OCI-LY3 (cell line): ENCODE data around the gene MUC13.

Experiments
- H2AFZ ChIP-seq: fragments of 200-600, 300-600 bp; shearing (Covaris generic); 2 replicates; pipeline ENCODE4 v1.6.0; 2014; ENCODE audit warnings: antibody characterized with exemption, low read depth, low read length
- H3K27ac ChIP-seq: fragments of 200-600, 300-600 bp; sonication (generic); 2 replicates; pipeline ENCODE4 v1.5.1; 2014; ENCODE audit warnings: mild to moderate bottlenecking, low read length, moderate library complexity, mixed read lengths
- H3K27me3 ChIP-seq: fragments of 200-600, 300-600 bp; sonication (generic); 2 replicates; pipeline ENCODE4 v1.6.1; 2014; ENCODE audit warnings: low read depth, low read length, mixed read lengths
- H3K36me3 ChIP-seq: fragments of 200-600, 300-600 bp; sonication (generic); replicated peaks from 2 replicates; pipeline ENCODE3; 2014; ENCODE audit warnings: low read depth, low read length, mixed read lengths
- H3K4me1 ChIP-seq: fragments of 300-600, 200-600 bp; sonication (generic); 2 replicates; pipeline ENCODE4 v1.6.1; 2014; ENCODE audit warnings: low read length, mixed read lengths
- H3K4me2 ChIP-seq: fragments of 200-600, 300-600 bp; sonication (generic); 2 replicates; pipeline ENCODE4 v1.6.1; 2014; ENCODE audit warnings: low read length, mixed read lengths
- H3K4me3 ChIP-seq: fragments of 300-600, 200-600 bp; sonication (generic); 2 replicates; pipeline ENCODE4 v1.5.1; 2014; ENCODE audit warnings: antibody characterized with exemption, mild to moderate bottlenecking, low read length, moderate library complexity
- H3K79me2 ChIP-seq: fragments of 300-600, 200-600 bp; shearing (Covaris generic); 2 replicates; pipeline ENCODE4 v1.6.1; 2014; ENCODE audit warnings: mild to moderate bottlenecking, low read length, mixed read lengths
- H3K9ac ChIP-seq: fragments of 300-600, 200-600 bp; shearing (Covaris generic); 2 replicates; pipeline ENCODE4 v1.6.0; 2014; ENCODE audit warnings: mild to moderate bottlenecking, low read length, moderate library complexity
- H3K9me3 ChIP-seq: fragments of 200-600, 300-600 bp; shearing (Covaris generic); 2 replicates; pipeline ENCODE4 v1.6.1; 2014; ENCODE audit warnings: low read length, mixed read lengths; ENCODE audit not compliant: insufficient read depth
- H4K20me1 ChIP-seq: fragments of 200-600, 300-600 bp; sonication (generic); 2 replicates; pipeline ENCODE4 v1.6.1; 2016; ENCODE audit warnings: low read length, mixed read lengths; ENCODE audit not compliant: insufficient read depth
- EZH2phosphoT487 ChIP-seq: fragments of 200-600 bp; shearing (Covaris generic); IDR thresholded peaks from 2 replicates; pipeline ENCODE4 v1.6.1; 2018; ENCODE audit warnings: antibody characterized with exemption, mixed run types, low read depth
- TF ChIP-seq, protein P1 (sequence below): fragments of 200-600, 300-600 bp; sonication (generic); IDR thresholded peaks from 2 replicates; pipeline ENCODE4 v1.5.1; 2014; ENCODE audit warnings: antibody characterized with exemption, low read length, low read depth

Gene MUC13

DNA sequence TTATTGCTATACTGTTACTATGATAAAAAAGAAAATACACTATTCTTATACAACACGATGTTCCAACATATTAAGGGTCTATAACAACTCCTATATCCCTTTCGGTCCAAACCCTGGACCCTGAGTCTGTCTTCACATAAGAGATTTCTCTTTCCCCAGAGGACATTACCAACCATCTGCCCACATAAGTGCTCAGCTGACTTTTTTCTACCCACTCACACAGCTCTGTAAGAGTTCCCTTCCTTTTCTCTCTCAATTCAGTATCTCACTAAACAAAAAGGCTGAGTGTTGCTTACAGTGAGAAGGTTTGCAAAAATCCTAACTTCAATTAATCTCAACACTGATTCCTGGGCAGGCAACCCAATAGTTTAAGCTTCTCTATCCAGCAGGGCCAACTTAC, 77.9 kb downstream of the MUC13 start:
- H3K4me1 ChIP-seq, result no peaks in the 10 kb centered on the region
- no peaks in the 10 kb centered on the region for H3K79me2 ChIP-seq

More for the DNA sequence above, 77.9 kb downstream of the MUC13 start:
- no peak overlapping the region for H3K4me3 ChIP-seq
- TF ChIP-seq EZH2phosphoT487, result no peak
- TF ChIP-seq, protein P1, sequence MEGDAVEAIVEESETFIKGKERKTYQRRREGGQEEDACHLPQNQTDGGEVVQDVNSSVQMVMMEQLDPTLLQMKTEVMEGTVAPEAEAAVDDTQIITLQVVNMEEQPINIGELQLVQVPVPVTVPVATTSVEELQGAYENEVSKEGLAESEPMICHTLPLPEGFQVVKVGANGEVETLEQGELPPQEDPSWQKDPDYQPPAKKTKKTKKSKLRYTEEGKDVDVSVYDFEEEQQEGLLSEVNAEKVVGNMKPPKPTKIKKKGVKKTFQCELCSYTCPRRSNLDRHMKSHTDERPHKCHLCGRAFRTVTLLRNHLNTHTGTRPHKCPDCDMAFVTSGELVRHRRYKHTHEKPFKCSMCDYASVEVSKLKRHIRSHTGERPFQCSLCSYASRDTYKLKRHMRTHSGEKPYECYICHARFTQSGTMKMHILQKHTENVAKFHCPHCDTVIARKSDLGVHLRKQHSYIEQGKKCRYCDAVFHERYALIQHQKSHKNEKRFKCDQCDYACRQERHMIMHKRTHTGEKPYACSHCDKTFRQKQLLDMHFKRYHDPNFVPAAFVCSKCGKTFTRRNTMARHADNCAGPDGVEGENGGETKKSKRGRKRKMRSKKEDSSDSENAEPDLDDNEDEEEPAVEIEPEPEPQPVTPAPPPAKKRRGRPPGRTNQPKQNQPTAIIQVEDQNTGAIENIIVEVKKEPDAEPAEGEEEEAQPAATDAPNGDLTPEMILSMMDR, result no peak
- H3K4me2 ChIP-seq, result no peak overlapping the region
- H3K9ac ChIP-seq, result no peak overlapping the region
- no peaks in the 10 kb centered on the region for H3K36me3 ChIP-seq
- H3K9me3 ChIP-seq, result no peaks in the 10 kb centered on the region
- 0 out of 2 replicates have a peak, but pooled peaks cover 10% of the 10 kb centered on the region for H3K27me3 ChIP-seq
- no peaks in the 10 kb centered on the region for H4K20me1 ChIP-seq
- no peak overlapping the region for H2AFZ ChIP-seq
- H3K27ac ChIP-seq, result no peak overlapping the region
